ENCODE measurements around the gene LMTK2. TPM values are rescaled to one million over a fixed set of nuclear protein-coding genes. Genes with fewer than 3 reads are reported as not detected.

LMTK2 gene
- total RNA-seq, 4 donors from 2014 or later, result 10.4 to 14.4 (median 12.3) TPM

- peaks cover 0 to 35% (median 7%) of the 10 kb centered on the region in 4 donors for H3K4me1 ChIP-seq
- H3K4me3 ChIP-seq, result no peak overlapping the region
- TF ChIP-seq, protein P1, sequence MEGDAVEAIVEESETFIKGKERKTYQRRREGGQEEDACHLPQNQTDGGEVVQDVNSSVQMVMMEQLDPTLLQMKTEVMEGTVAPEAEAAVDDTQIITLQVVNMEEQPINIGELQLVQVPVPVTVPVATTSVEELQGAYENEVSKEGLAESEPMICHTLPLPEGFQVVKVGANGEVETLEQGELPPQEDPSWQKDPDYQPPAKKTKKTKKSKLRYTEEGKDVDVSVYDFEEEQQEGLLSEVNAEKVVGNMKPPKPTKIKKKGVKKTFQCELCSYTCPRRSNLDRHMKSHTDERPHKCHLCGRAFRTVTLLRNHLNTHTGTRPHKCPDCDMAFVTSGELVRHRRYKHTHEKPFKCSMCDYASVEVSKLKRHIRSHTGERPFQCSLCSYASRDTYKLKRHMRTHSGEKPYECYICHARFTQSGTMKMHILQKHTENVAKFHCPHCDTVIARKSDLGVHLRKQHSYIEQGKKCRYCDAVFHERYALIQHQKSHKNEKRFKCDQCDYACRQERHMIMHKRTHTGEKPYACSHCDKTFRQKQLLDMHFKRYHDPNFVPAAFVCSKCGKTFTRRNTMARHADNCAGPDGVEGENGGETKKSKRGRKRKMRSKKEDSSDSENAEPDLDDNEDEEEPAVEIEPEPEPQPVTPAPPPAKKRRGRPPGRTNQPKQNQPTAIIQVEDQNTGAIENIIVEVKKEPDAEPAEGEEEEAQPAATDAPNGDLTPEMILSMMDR (IDR thresholded peaks at IDR 0.05), result no peak
- TF ChIP-seq POLR2A (IDR thresholded peaks at IDR 0.05) (no peak), EP300 (IDR thresholded peaks at IDR 0.05) (no peak)
- no peak overlapping the region for H3K27ac ChIP-seq
- peaks cover 0 to 35% (median 0%) of the 10 kb centered on the region in 3 donors for H3K36me3 ChIP-seq
- peaks cover 0 to 10% of the 10 kb centered on the region in 2 donors for H3K27me3 ChIP-seq
- DNase-seq (ENCODE audit: low spot score in 2 of 2), result no peak
- WGBS, 2 donors, result 79 to 88% methylated on average over 14 to 21 of the region's 25 CpGs
- H3K9me3 ChIP-seq, result no peaks in the 10 kb centered on the region
These were observed 107.5 kb downstream of the LMTK2 start for GRCh38 chr7:98213888-98214810.

DNA sequence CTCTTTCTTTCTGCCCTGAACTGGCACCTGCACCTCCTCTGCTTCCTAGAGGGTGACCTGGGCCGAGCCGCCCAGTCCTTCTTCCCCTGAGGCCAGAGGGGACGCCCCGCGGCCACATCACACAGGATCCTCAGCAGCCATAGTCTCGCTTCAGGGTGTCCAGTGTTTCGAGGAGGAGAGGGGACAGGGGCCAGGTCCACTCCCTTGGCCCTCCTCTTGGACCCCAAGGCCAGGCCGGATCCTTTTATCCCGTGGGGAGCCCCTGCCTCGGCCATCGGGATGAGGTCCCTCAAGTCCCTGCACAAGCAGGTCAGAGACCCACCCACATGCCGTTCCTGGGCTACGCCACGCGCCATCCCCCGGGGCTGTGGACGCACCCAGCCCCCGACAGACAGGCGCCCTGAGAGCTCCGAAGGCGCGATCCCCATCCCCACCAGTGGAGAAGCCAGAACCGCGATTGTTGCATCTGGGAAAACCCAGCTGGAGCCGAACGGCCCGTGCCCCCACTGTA is 108.2 kb downstream of the LMTK2 start:
- Histone ChIP-seq H3K4me1 (peaks cover 0 to 35% (median 7%) of the 10 kb centered on the region in 4 donors), H3K27ac (no peak overlapping the region), H3K9me3 (no peaks in the 10 kb centered on the region), H3K4me3 (no peak overlapping the region), H3K27me3 (peaks cover 0 to 10% of the 10 kb centered on the region in 2 donors), H3K36me3 (peaks cover 0 to 38% (median 0%) of the 10 kb centered on the region in 3 donors)
- DNase-seq (ENCODE audit: low spot score in 2 of 2), result no peak
- TF ChIP-seq POLR2A (IDR thresholded peaks at IDR 0.05) (no peak), EP300 (IDR thresholded peaks at IDR 0.05) (no peak)
- TF ChIP-seq, protein P1 (IDR thresholded peaks at IDR 0.05), result no peak
- WGBS, 2 donors, result 88 to 93% methylated on average over 23 to 27 of the region's 27 CpGs

DNA sequence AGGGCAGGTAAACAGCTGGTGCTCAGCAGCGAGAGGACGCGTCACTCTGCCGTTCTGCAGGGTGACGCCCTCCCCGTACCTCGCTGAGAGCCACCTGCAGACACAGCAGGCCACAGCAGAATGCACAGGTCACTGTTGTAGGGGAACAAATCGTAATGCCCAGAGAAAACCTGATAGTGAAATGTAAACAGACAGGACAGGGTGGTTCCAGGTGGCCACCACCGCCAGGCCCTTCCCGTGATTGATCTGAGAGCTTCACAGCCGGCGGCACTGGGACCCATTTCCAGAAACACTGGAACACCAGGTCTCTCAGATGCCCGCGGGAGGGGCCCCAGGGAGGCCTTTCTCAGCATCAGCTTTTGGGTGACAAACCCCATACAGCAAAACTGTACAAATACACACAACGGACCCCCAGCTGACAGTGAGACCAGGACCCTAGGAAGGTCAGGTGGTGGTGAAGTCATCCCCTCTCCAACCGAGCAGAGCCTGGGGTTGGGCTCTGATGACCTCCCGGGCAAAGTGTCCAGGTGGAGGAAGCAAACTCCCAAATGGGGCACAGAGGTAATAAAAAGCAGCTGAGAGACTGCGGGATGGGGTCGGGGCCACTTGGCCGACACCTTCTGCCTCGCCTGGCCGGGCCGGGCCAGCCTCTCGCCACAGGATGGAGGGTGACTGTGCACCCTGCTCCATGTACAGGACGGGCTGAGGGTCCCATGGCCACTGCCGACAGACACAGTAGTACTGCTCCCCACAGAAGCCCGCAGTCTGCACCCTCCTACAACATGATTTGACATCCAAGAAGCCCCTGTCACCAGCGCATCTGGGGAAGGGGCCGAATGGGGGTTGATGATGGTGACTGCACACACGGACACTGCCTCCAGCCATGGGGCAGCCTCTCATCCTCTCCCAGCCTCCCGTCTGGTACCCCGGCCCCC is 109.2 kb downstream of the LMTK2 start:
- TF ChIP-seq, protein P1 (IDR thresholded peaks at IDR 0.05), result no peak
- TF ChIP-seq EP300 (IDR thresholded peaks at IDR 0.05), result no peak
- WGBS, 2 donors, result 88 to 91% methylated on average over 29 to 32 of the region's 32 CpGs
- no peak for DNase-seq (ENCODE audit: low spot score in 2 of 2)

DNA sequence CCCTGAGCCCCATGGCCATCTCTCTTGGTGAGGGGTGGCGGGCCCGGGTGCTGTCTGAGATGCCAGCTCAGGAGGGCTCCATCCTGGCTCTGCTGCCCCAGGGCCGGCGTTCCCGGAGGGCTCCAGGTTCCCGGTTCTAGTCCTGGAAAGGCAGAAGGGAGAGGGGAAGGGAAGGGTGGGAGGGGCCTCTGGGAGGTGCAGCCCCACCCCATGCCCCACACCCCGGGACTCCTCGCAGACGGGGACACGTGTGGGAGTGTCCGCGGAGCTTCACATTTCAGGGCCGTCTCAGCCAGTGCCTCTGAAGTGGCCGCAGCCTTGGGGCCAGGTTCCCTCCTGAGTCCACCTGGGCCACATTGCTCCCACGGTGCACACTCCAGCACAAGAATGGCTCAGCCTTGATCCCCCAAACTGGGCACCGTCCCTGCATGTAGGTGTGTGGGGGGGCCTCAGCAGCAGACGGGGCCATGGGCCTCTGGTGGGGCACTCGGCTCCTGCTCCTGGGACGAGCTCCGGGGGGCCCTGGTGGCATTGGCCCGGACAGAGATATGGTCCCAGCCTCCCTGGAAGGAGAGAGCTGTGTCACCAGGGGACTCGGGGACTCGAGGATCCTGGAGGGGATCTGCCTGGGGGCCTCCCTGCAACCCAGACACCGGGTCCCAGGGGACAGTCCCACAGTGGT is 110.4 kb downstream of the LMTK2 start:
- no peaks in the 10 kb centered on the region for H3K9me3 ChIP-seq
- peak overlapping the region in 2 of 4 donors; percentile 82 to 84 for H3K27ac ChIP-seq
- H3K27me3 ChIP-seq, result no peaks in the 10 kb centered on the region
- 89% methylated on average over 18 of the region's 24 CpGs for WGBS, 2 donors
- no peak for DNase-seq (ENCODE audit: low spot score in 2 of 2)
- peaks cover 0 to 60% (median 0%) of the 10 kb centered on the region in 3 donors for H3K36me3 ChIP-seq
- TF ChIP-seq, protein P1 (IDR thresholded peaks at IDR 0.05), result no peak
- no peak for TF ChIP-seq POLR2A (IDR thresholded peaks at IDR 0.05)
- TF ChIP-seq EP300 (IDR thresholded peaks at IDR 0.05), result no peak
- H3K4me3 ChIP-seq, result no peak overlapping the region
- peaks cover 0 to 18% (median 7%) of the 10 kb centered on the region in 4 donors for H3K4me1 ChIP-seq

More for the DNA sequence above, 109.2 kb downstream of the LMTK2 start:
- peaks cover 0 to 7% of the 10 kb centered on the region in 2 donors for H3K27me3 ChIP-seq
- H3K9me3 ChIP-seq, result no peaks in the 10 kb centered on the region
- no peak overlapping the region for H3K27ac ChIP-seq
- no peak overlapping the region for H3K4me3 ChIP-seq
- H3K4me1 ChIP-seq, result peaks cover 0 to 29% (median 7%) of the 10 kb centered on the region in 4 donors
- H3K36me3 ChIP-seq, result peaks cover 0 to 47% (median 0%) of the 10 kb centered on the region in 3 donors
